ENCODE data around the gene ATAD3B.

The ATAD3B gene, protein sequence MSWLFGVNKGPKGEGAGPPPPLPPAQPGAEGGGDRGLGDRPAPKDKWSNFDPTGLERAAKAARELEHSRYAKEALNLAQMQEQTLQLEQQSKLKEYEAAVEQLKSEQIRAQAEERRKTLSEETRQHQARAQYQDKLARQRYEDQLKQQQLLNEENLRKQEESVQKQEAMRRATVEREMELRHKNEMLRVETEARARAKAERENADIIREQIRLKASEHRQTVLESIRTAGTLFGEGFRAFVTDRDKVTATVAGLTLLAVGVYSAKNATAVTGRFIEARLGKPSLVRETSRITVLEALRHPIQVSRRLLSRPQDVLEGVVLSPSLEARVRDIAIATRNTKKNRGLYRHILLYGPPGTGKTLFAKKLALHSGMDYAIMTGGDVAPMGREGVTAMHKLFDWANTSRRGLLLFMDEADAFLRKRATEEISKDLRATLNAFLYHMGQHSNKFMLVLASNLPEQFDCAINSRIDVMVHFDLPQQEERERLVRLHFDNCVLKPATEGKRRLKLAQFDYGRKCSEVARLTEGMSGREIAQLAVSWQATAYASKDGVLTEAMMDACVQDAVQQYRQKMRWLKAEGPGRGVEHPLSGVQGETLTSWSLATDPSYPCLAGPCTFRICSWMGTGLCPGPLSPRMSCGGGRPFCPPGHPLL

DNA sequence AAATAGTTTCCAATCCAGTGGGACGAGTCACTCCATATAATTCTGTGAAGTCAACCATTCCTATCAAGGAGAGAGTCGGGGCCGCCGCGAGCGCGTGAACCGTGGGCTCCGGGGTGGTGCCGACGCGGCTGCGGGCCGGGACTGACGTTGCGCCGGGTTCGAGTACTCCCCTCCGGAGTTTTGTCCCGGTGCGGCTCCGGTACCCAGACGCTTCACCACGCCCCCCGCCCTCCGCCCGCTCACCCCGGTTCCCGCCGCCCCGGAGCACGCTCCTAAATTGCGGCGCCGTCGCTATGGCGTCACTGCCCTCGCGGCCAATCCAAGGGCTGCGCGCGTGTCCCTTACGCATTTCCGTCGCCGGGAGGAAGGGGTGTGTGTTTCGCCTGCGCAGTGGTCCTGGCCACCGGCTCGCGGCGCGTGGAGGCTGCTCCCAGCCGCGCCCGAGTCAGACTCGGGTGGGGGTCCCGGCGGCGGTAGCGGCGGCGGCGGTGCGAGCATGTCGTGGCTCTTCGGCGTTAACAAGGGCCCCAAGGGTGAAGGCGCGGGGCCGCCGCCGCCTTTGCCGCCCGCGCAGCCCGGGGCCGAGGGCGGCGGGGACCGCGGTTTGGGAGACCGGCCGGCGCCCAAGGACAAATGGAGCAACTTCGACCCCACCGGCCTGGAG is at the start of gene ATAD3B:
Gene ATAD3B, plus strand, starts transcription at position 377 of the 664 bp plus-strand sequence. Its CDS starts 120 bp downstream, at position 497.
- peak; percentile 89 for DNase-seq (ENCODE audit: low spot score)
- peak within 1 kb of the TSS; percentile 92 for H3K27ac ChIP-seq
- TF ChIP-seq, protein P1, sequence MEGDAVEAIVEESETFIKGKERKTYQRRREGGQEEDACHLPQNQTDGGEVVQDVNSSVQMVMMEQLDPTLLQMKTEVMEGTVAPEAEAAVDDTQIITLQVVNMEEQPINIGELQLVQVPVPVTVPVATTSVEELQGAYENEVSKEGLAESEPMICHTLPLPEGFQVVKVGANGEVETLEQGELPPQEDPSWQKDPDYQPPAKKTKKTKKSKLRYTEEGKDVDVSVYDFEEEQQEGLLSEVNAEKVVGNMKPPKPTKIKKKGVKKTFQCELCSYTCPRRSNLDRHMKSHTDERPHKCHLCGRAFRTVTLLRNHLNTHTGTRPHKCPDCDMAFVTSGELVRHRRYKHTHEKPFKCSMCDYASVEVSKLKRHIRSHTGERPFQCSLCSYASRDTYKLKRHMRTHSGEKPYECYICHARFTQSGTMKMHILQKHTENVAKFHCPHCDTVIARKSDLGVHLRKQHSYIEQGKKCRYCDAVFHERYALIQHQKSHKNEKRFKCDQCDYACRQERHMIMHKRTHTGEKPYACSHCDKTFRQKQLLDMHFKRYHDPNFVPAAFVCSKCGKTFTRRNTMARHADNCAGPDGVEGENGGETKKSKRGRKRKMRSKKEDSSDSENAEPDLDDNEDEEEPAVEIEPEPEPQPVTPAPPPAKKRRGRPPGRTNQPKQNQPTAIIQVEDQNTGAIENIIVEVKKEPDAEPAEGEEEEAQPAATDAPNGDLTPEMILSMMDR (conservative IDR thresholded peaks at IDR 0.05; ENCODE audit: low read depth): no peak
- CTCF ChIA-PET: no interaction called here
- POLR2A ChIA-PET (ENCODE audit: low non-redundant PET): no interaction called here

DNA sequence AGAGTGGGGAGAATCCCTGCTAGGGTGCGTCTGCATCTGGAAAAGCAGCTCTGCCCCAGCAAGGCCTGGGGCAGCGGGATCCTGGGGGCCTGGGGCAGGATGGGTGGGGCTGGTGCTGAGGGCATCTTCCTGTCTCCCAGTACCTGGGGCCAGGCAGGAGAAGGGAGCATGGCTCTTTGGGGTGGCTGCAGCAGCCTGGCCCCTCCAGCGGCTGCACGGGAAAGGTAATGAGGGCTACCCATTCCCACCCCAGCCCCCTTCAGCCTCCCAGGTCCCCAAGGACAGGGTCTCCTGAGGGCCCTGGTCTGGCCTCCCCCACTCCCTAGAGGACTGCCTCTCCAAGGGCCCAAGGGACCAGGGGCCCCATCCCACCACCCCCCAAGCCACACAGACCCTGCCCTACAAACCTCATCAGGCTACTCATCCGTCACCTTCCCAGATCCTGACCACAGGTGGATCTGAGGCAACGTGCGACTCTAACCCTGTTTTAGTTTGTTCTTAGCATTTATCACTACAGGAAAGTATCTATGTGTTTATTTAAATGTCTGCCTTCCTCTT is 49.6 kb upstream of the ATAD3B start:
- POLR2A ChIA-PET (ENCODE audit: low non-redundant PET): interaction anchor here (1.1 kb wide), 1 partner anchor 22 kb away, joined by 3 read pairs; the partner anchor contains the start of gene CCNL2
- H3K27ac ChIP-seq: peak overlapping the region; percentile 75
- TF ChIP-seq, protein P1 (conservative IDR thresholded peaks at IDR 0.05; ENCODE audit: low read depth): no peak
- no peak for DNase-seq (ENCODE audit: low spot score)
- CTCF ChIA-PET: interaction anchor here (0.5 kb wide), 1 partner anchor 70 kb away, joined by 3 read pairs; no protein-coding TSS in a partner anchor

DNA sequence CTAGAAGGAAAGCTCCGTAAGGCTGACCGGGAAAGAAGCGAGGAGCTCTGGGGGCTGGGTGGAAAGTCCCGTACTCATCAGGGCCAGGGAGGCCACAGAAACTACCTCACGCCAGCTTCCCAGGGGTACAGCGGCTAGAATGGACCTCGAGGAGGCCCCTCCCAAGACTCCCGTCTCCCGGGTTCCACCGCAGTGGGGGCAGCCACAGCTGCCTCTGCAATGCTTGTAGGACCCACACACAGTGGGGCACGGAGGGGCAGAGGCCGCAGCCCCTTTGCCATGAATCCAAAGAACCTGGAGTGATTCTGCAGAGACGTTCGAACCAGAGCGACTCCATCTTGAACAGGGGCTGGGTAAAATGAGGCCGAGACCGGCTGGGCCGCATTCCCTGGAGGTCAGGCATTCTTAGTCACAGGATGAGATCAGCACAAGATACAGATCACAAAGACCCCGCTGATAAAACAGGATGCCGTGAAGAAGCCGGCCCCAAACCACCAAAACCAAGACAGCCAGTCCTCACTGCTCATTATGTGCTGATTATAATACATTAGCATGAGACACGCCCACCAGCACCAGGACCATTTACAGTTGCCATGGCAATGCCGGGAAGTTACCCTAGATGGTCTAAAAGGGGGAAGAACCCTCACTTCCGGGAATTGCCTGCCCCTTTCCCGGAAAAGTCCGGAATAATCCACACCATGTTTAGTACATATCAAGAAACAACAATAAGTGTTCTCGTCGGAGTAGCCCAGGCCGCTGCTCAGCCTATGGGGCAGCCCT is 48.9 kb upstream of the ATAD3B start:
- no peak for DNase-seq (ENCODE audit: low spot score)
- CTCF ChIA-PET: interaction anchor here (0.5 kb wide), 1 partner anchor 13 kb away, joined by 4 read pairs; no protein-coding TSS in a partner anchor
- H3K27ac ChIP-seq: peak overlapping the region; percentile 75
- POLR2A ChIA-PET (ENCODE audit: low non-redundant PET): interaction anchor here (1.1 kb wide), 1 partner anchor 23 kb away, joined by 3 read pairs; the partner anchor contains the start of gene CCNL2
- TF ChIP-seq, protein P1 (conservative IDR thresholded peaks at IDR 0.05; ENCODE audit: low read depth): no peak

DNA sequence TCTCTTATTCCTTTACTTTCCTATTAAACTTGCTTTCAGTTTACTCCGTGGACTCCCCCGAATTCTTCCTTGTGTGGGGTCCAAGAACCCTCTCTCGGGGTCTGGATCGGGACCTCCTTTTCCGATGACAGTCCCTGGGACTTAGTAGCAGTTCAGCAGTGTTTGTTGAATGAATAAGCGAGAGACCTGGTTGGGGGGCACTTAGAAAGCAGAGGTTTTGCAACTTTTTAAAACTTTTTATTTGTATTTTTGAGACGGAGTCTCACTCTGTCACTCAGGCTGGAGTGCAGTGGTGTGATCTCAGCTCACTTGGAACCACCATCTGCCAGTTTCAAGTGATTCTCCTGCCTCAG is 48.3 kb upstream of the ATAD3B start:
- ChIA-PET POLR2A (ENCODE audit: low non-redundant PET) (interaction anchor here (1.0 kb wide), 1 partner anchor 16 kb away, joined by 3 read pairs; the partner anchor contains the start of gene MRPL20), CTCF (interaction anchor here (0.6 kb wide), 1 partner anchor 32 kb away, joined by 3 read pairs; no protein-coding TSS in a partner anchor)
- DNase-seq (ENCODE audit: low spot score): no peak
- TF ChIP-seq, protein P1 (conservative IDR thresholded peaks at IDR 0.05; ENCODE audit: low read depth): no peak
- H3K27ac ChIP-seq: peak overlapping the region; percentile 75

DNA sequence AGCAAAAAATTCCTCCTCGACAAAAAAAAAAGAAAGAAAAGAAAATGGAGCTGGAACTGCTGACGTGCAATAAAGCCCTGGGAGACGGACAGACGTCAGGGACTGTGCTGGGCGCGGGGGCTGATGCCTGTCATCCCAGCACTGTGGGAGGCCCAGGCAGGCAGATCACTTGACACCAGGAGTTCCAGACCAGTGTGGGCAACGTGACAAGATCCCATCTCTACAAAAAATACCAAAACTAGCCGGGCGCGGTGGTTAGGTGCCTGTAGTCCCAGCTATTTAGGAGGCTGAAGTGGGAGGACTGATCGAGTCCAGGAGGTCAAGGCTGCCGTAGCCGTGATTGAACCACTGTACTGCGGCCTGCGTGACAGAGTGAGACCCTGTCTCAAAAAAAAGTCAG is 46.9 kb upstream of the ATAD3B start:
- ChIA-PET POLR2A (ENCODE audit: low non-redundant PET) (no interaction called here), CTCF (no interaction called here)

More for the DNA sequence above, 46.9 kb upstream of the ATAD3B start:
- TF ChIP-seq, protein P1 (conservative IDR thresholded peaks at IDR 0.05; ENCODE audit: low read depth): no peak
- H3K27ac ChIP-seq: peak overlapping the region; percentile 75
- DNase-seq (ENCODE audit: low spot score): no peak

Measured in RWPE1 (cell line).